Common myeloid progenitor, CD34-positive (primary cell): ENCODE measurements around the gene CAPN2.
A peak's percentile ranks its signal among the peaks of the same experiment; 100 is the strongest.

ENCODE experiments used
- CTCF ChIA-PET: fragments of 350-600 bp; sonication (Branson Sonifier 250); formaldehyde crosslinking; loops from one replicate; lab custom pipeline; 2021; ENCODE audit warnings: antibody characterized with exemption; lab: Charles Lee
- POLR2A ChIA-PET: fragments of 350-600 bp; sonication (Branson Sonifier 250); formaldehyde crosslinking; loops from one replicate; lab custom pipeline; 2021; ENCODE audit warnings: antibody characterized with exemption; lab: Charles Lee
- DNase-seq, 3 donors: peaks; one replicate each; pipeline versions ENCODE4 v3.0.0 to v3.0.0-alpha.2; 2013
- H3K27ac ChIP-seq, 2 experiments: 1 replicate in 1 of 2; 2 replicates in 1 of 2; pipeline ENCODE4 v1.7.0; 2013; ENCODE audit warnings: inconsistent platforms in 2 of 2, low read length in 2 of 2, mild to moderate bottlenecking in 2 of 2, low read depth in 1 of 2, moderate library complexity in 1 of 2; ENCODE audit not compliant: severe bottlenecking in 2 of 2, insufficient read depth in 1 of 2, poor library complexity in 1 of 2
- H3K27me3 ChIP-seq, 5 experiments: replicated peaks in 2 of 5; 1 replicate in 3 of 5; 2 replicates in 2 of 5; pipeline versions ENCODE4 v1.6.1 to v1.7.0; 2013; ENCODE audit warnings: low read length in 4 of 5, mild to moderate bottlenecking in 2 of 5, moderate library complexity in 2 of 5, inconsistent platforms in 1 of 5; ENCODE audit not compliant: insufficient read depth in 5 of 5, control insufficient read depth in 4 of 5
- H3K36me3 ChIP-seq, 4 experiments: 1 replicate in 2 of 4; 2 replicates in 2 of 4; pipeline versions ENCODE4 v1.6.1 to v1.7.0; 2013; ENCODE audit warnings: low read length in 3 of 4, control low read depth in 1 of 4, mild to moderate bottlenecking in 1 of 4; ENCODE audit not compliant: control insufficient read depth in 4 of 4, insufficient read depth in 4 of 4
- H3K4me1 ChIP-seq, 4 experiments: 1 replicate in 3 of 4; 2 replicates in 1 of 4; pipeline versions ENCODE4 v1.6.1 to v1.7.1; 2013; ENCODE audit warnings: low read length in 3 of 4, mild to moderate bottlenecking in 3 of 4, control low read depth in 1 of 4, inconsistent platforms in 1 of 4, moderate library complexity in 1 of 4; ENCODE audit not compliant: control insufficient read depth in 4 of 4, insufficient read depth in 4 of 4; ENCODE audit errors: control extremely low read depth in 1 of 4
- H3K4me3 ChIP-seq, 7 experiments: 1 replicate in 4 of 7; 2 replicates in 3 of 7; pipeline versions ENCODE4 v1.5.1 to v1.7.0; 2013; ENCODE audit warnings: mild to moderate bottlenecking in 7 of 7, low read length in 6 of 7, moderate library complexity in 6 of 7, inconsistent platforms in 2 of 7, low read depth in 2 of 7, control low read depth in 1 of 7; ENCODE audit not compliant: insufficient read depth in 4 of 7, control insufficient read depth in 1 of 7; ENCODE audit errors: extremely low read depth in 1 of 7
- H3K9me3 ChIP-seq, 5 experiments: 1 replicate in 4 of 5; 2 replicates in 1 of 5; pipeline versions ENCODE4 v1.6.1 to v1.7.1; 2013; ENCODE audit warnings: low read length in 4 of 5, mild to moderate bottlenecking in 2 of 5, inconsistent platforms in 1 of 5, low read depth in 1 of 5, moderate library complexity in 1 of 5; ENCODE audit not compliant: control insufficient read depth in 4 of 5, insufficient read depth in 2 of 5; ENCODE audit errors: control extremely low read depth in 1 of 5
- WGBS: methylation state at CpG from one replicate; pipeline ENCODE4 v1.1.5; 2013; ENCODE audit not compliant: insufficient coverage; 5-methylcytosine and 5-hydroxymethylcytosine counted together

CAPN2 gene

DNA sequence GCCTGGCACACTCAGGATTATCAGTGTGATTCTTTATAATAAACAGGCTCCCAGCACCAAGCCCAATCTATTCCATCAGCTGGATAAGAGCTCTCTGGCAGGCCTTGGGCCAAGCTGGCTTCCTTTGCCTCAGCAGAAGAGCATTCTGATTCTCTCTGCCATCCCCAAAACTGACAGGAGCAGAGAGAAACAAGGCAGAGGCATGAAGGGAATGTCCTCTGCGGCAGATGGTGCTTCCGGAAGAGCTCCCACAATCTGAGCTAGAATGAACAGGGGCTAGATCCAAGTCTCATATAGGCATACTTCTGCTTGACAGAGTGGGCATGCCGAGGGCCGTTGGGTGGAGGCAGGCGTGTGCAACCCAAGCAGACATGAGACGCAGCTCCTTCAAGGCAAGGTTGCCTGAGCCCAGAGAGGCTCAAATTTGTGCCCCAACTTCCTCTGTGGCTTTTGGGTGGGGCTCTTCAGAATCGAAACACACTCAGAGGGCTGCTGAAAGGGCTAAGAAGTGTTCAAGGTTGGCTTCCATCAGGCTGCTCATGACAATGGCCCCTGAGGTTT lies 4.0 kb downstream of the CAPN2 start:
- DNase-seq: peak in 2 of 3 donors; percentile 36
- POLR2A ChIA-PET: interaction anchor here (0.6 to 1.4 kb wide), 2 partner anchors 10 to 352 kb away, joined by 3 read pairs; partner anchors contain the start of gene SUSD4
- Histone ChIP-seq H3K4me3 (no peak overlapping the region), H3K9me3 (no peaks in the 10 kb centered on the region), H3K4me1 (peaks cover 0 to 44% (median 31%) of the 10 kb centered on the region in 4 experiments), H3K27ac (no peak overlapping the region), H3K36me3 (peaks cover 0 to 16% (median 4%) of the 10 kb centered on the region in 4 experiments), H3K27me3 (peaks cover 0 to 2% (median 0%) of the 10 kb centered on the region in 5 experiments)
- 24% methylated on average over 7 of the region's 7 CpGs for WGBS
- CTCF ChIA-PET: interaction anchor here (0.6 to 5.2 kb wide), 3 partner anchors 9 to 32 kb away, joined by 3 to 57 read pairs (median 4); no protein-coding TSS in a partner anchor

DNA sequence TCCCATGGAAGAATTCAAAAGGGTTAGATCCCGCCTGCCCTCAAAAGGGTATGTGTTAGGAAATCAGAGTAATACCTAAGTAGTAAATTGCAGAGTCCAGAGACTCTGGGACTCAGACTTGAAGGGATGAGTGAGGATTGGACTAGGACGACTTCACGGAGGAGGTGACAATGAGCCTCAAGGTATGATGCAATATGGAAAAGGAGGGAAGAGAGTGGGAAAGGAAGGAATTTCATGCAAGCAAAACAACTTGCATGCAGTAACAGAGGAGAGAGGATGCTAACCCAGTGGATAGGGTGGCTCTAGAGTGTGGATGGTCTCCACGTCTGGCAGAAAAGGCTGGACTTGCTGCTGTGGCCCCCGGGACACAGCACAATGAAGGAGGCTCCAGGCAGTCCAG lies 4.8 kb downstream of the CAPN2 start:
- Histone ChIP-seq H3K4me1 (peaks cover 0 to 44% (median 30%) of the 10 kb centered on the region in 4 experiments), H3K36me3 (peaks cover 0 to 16% (median 4%) of the 10 kb centered on the region in 4 experiments), H3K27ac (no peak overlapping the region), H3K27me3 (peaks cover 0 to 2% (median 0%) of the 10 kb centered on the region in 5 experiments), H3K9me3 (no peaks in the 10 kb centered on the region), H3K4me3 (no peak overlapping the region)
- no peak for DNase-seq
- WGBS: 98% methylated on average over 5 of the region's 5 CpGs
- ChIA-PET POLR2A (no interaction called here), CTCF (interaction anchor here (0.6 to 5.2 kb wide), 3 partner anchors 10 to 32 kb away, joined by 3 to 57 read pairs (median 4); no protein-coding TSS in a partner anchor)

DNA sequence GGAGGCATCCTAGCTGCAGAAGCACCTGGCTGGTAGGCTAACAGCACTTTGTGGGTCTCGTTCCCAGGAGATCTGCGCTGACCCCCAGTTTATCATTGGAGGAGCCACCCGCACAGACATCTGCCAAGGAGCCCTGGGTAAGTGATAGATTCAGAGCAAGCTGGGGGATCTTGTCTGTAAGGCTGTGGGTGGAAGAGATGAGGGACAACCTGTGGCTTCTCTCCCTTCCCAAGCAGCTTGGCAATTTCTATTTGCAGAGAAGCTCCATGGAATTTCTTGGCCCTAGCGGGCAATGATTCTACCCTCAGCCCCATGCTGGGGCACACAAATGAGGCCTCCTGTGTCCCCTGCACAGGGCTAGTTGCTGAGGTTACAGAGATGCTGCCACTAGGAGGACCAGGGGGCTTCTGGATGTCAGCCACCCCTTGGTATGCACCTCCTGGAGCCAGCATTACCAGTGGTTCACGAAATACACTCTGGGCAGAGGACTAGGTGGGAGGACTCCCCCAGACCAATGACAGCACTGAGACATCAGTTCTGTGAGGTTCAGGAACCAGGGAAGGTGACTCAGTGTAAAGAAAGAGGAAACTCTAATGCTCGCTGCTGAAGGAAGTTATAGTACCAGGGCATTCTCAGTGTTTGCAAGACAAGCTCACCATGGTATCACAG lies 5.5 kb downstream of the CAPN2 start:
- Histone ChIP-seq H3K27ac (no peak overlapping the region), H3K9me3 (no peaks in the 10 kb centered on the region), H3K4me1 (peaks cover 0 to 44% (median 27%) of the 10 kb centered on the region in 4 experiments), H3K4me3 (no peak overlapping the region), H3K36me3 (peaks cover 0 to 16% (median 4%) of the 10 kb centered on the region in 4 experiments), H3K27me3 (peaks cover 0 to 2% (median 0%) of the 10 kb centered on the region in 5 experiments)
- 79% methylated on average over 6 of the region's 6 CpGs for whole genome bisulfite sequencing
- DNase-seq: peak in 2 of 3 donors; percentile 77 to 78
- ChIA-PET POLR2A (no interaction called here), CTCF (interaction anchor here (1.0 to 5.2 kb wide), 4 partner anchors 9 to 127 kb away, joined by 3 to 57 read pairs (median 4); no protein-coding TSS in a partner anchor)

DNA sequence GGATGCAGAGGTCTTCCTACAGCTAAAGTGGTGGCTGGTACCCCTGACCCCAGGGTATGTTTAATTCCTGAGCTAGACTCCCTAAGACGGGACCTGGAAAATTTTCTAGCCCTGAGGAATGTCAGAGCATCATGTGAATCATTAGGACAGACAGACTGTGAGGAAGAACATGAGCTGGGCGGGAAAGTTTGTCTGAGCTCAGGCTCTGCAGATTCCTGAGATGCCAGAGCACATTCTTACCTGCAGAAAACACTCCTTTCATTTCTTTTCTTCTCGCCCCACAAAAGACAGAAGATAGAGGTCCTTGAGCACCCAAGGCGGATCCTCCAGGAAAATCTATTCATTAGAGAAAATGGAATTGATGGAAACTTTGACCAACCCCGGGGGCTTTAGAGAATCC lies 6.5 kb downstream of the CAPN2 start:
- WGBS: 81% methylated on average over 3 of the region's 5 CpGs
- Histone ChIP-seq H3K27ac (no peak overlapping the region), H3K4me1 (peaks cover 0 to 34% (median 21%) of the 10 kb centered on the region in 4 experiments), H3K27me3 (no peaks in the 10 kb centered on the region), H3K4me3 (no peak overlapping the region), H3K36me3 (peaks cover 0 to 16% (median 4%) of the 10 kb centered on the region in 4 experiments), H3K9me3 (no peaks in the 10 kb centered on the region)
- no peak for DNase-seq
- POLR2A ChIA-PET: no interaction called here
- CTCF ChIA-PET: interaction anchor here (1.0 to 5.2 kb wide), 3 partner anchors 8 to 30 kb away, joined by 3 to 57 read pairs (median 4); no protein-coding TSS in a partner anchor

DNA sequence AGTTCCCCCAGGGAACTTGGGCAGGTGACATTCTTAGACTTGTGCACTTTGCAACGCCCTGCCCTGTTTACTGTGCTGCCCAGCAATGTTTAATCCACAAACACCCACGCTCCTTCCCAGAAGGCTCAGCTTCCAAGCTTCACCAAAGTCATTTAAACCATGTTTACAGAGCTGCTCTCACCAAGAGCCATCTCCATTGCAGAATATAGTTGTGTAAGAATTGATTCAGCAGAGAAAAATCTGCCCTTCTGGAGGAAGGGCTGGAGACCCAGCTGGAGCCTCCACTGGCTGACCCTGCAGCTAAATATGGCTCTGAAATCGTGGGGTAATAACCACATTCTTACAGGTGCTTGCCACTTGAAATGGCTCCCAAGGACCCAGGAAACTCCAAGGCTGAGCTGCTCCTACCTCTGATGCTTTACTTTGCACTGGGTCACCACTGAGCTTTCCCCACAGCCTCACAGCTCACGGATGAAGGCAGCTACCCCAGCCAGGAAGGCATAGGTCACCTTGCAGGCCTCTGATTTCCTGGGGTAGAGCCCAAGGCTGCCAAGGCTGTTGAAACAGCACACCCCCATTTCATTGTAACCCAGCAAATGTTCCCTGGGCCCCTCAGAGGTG lies 8.7 kb downstream of the CAPN2 start:
- H3K4me1 ChIP-seq: peaks cover 0 to 23% (median 16%) of the 10 kb centered on the region in 4 experiments
- POLR2A ChIA-PET: no interaction called here
- peaks cover 0 to 16% (median 4%) of the 10 kb centered on the region in 4 experiments for H3K36me3 ChIP-seq
- H3K4me3 ChIP-seq: no peak overlapping the region
- WGBS: 68% methylated on average over 4 of the region's 4 CpGs
- CTCF ChIA-PET: interaction anchor here (0.8 to 1.8 kb wide), 4 partner anchors 8 to 28 kb away, joined by 3 to 8 read pairs (median 3); partner anchors contain the start of gene CAPN2
- no peak for DNase-seq
- no peaks in the 10 kb centered on the region for H3K27me3 ChIP-seq
- no peaks in the 10 kb centered on the region for H3K9me3 ChIP-seq
- no peak overlapping the region for H3K27ac ChIP-seq

DNA sequence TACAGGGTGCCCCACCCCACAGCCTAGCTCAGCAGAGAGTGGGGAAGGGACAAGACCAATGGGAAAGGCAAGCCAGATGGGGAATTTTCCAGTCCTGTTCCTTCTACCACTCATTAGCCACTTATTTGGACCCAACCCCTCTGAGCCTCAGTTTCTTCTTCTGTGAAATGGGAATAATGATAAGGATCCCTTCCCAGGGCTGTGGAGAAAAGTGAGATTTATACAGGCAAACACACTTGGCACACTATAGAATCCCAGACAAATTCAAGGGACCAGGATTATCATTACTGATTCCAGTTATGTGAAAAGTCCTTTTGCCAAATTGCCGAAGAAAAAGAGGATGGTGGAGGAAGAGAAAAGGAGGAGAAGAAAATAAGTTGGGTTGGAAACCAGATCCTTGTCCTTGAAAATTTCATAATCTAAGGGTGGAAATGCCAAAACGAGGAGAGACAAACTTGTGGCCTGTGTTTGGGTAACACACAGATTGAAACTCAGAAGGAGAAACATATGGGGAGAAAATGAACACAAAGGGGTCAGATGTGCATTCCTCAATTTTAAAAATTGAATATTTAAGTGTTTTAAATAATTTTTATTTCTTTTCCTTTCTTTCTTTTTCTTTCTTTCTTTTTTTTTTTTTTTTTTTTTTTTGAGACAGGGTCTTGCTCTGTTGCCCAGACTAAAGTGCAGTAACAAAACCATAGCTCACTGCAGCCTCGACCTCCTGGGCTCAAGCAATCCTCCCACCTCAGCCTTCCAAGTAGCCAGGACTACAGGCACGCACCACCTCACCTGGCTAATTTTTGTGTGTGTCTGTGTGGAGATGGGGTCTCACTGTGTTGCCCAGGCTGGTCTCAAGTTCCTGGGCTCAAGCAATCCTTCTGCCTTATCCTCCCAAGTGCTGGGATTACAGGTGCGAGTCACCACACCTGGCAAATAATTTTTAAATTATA lies 9.6 kb downstream of the CAPN2 start:
- 92% methylated on average over 2 of the region's 5 CpGs for WGBS
- H3K9me3 ChIP-seq: no peaks in the 10 kb centered on the region
- no peak for DNase-seq
- ChIA-PET POLR2A (no interaction called here), CTCF (interaction anchor here (0.8 to 1.8 kb wide), 4 partner anchors 9 to 27 kb away, joined by 3 to 8 read pairs (median 3); partner anchors contain the start of gene CAPN2)
- peaks cover 0 to 23% (median 16%) of the 10 kb centered on the region in 4 experiments for H3K4me1 ChIP-seq
- H3K36me3 ChIP-seq: peaks cover 0 to 16% (median 4%) of the 10 kb centered on the region in 4 experiments
- no peak overlapping the region for H3K4me3 ChIP-seq
- H3K27ac ChIP-seq: no peak overlapping the region
- no peaks in the 10 kb centered on the region for H3K27me3 ChIP-seq
